ENCODE results near the gene CSNK2A3. TPM values are rescaled to one million over a fixed set of nuclear protein-coding genes. Genes with fewer than 3 reads are reported as not detected.
A peak's percentile ranks its signal among the peaks of the same experiment; 100 is the strongest.
"Not testable (repeated sequence)": the region's sequence is repeated elsewhere in the genome, so short reads cannot be mapped to it uniquely, and the experiment has no call there.

The CSNK2A3 gene
- total RNA-seq (1.8 and 2.3 TPM in 2 replicates), polyA plus RNA-seq (2.1 and 2.3 TPM in 2 replicates), polyA minus RNA-seq (ENCODE audit: low replicate concordance) (0.33 TPM in 1 of 2 replicates, not detected in the other)
- 1.7 and 1.8 TPM in 2 replicates for polyA plus RNA-seq (2012)

- not testable (repeated sequence) for H3K27me3 ChIP-seq (ENCODE audit: control insufficient read depth, insufficient read depth, low read length); H3K9ac ChIP-seq (ENCODE audit: insufficient read depth, low read length); H3K4me3 ChIP-seq (replicated peaks in 1 of 4; ENCODE audit: control extremely low read depth in 1 of 4, insufficient read depth in 1 of 4, low read depth in 3 of 4, low read length in 4 of 4); H3K4me2 ChIP-seq (ENCODE audit: extremely low read depth, insufficient read depth, low read length); H2AFZ ChIP-seq (ENCODE audit: low read length); H4K20me1 ChIP-seq (ENCODE audit: control insufficient read depth, extremely low read depth, insufficient read depth, low read length); H3K9me3 ChIP-seq (ENCODE audit: control insufficient read depth, insufficient read depth, low read depth, low read length); H3K27ac ChIP-seq (ENCODE audit: insufficient read depth, low read length); H3K79me2 ChIP-seq (ENCODE audit: control insufficient read depth, insufficient read depth, low read length); H3K36me3 ChIP-seq (ENCODE audit: control insufficient read depth, insufficient read depth, low read length)
- peak in 1 of 2 donors; percentile 23 for DNase-seq (ENCODE audit: low read depth in 2 of 2)
- peaks cover 10% of the 10 kb centered on the region for H3K4me1 ChIP-seq (ENCODE audit: control insufficient read depth, extremely low read depth, insufficient read depth, low read length)
Measured at GRCh38 chr11:11352878-11353277, at the start of gene CSNK2A3. TSS of gene CSNK2A3 (minus strand) at chr11:11353250. CDS start at chr11:11353119, 131 bp downstream.

GRCh38 chr11:11401960-11402535 is 49.0 kb upstream of the CSNK2A3 start:
- no peak for DNase-seq (ENCODE audit: low read depth in 2 of 2)
- TF ChIP-seq, protein P1, sequence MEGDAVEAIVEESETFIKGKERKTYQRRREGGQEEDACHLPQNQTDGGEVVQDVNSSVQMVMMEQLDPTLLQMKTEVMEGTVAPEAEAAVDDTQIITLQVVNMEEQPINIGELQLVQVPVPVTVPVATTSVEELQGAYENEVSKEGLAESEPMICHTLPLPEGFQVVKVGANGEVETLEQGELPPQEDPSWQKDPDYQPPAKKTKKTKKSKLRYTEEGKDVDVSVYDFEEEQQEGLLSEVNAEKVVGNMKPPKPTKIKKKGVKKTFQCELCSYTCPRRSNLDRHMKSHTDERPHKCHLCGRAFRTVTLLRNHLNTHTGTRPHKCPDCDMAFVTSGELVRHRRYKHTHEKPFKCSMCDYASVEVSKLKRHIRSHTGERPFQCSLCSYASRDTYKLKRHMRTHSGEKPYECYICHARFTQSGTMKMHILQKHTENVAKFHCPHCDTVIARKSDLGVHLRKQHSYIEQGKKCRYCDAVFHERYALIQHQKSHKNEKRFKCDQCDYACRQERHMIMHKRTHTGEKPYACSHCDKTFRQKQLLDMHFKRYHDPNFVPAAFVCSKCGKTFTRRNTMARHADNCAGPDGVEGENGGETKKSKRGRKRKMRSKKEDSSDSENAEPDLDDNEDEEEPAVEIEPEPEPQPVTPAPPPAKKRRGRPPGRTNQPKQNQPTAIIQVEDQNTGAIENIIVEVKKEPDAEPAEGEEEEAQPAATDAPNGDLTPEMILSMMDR (conservative IDR thresholded peaks at IDR 0.05 in 1 of 2, IDR thresholded peaks at IDR 0.05 in 1 of 2; ENCODE audit: low read depth in 1 of 2, low read length in 2 of 2): no peak
- no peak for TF ChIP-seq EZH2 (IDR thresholded peaks at IDR 0.05; ENCODE audit: low read length, missing control alignments)

GRCh38 chr11:11400635-11401232 is 47.7 kb upstream of the CSNK2A3 start:
- TF ChIP-seq, protein P1 (conservative IDR thresholded peaks at IDR 0.05 in 1 of 2, IDR thresholded peaks at IDR 0.05 in 1 of 2; ENCODE audit: low read depth in 1 of 2, low read length in 2 of 2): peak in 1 of 2 donors; percentile 26
- TF ChIP-seq EZH2 (IDR thresholded peaks at IDR 0.05; ENCODE audit: low read length, missing control alignments): no peak
- no peak overlapping the region for H2AFZ ChIP-seq (ENCODE audit: low read length)
- H3K27ac ChIP-seq (ENCODE audit: insufficient read depth, low read length): no peak overlapping the region
- H3K9ac ChIP-seq (ENCODE audit: insufficient read depth, low read length): no peak overlapping the region
- H4K20me1 ChIP-seq (ENCODE audit: control insufficient read depth, extremely low read depth, insufficient read depth, low read length): no peaks in the 10 kb centered on the region
- H3K4me2 ChIP-seq (ENCODE audit: extremely low read depth, insufficient read depth, low read length): no peak overlapping the region
- no peaks in the 10 kb centered on the region for H3K9me3 ChIP-seq (ENCODE audit: control insufficient read depth, insufficient read depth, low read depth, low read length)
- no peak for DNase-seq (ENCODE audit: low read depth in 2 of 2)
- H3K36me3 ChIP-seq (ENCODE audit: control insufficient read depth, insufficient read depth, low read length): no peaks in the 10 kb centered on the region
- no peaks in the 10 kb centered on the region for H3K79me2 ChIP-seq (ENCODE audit: control insufficient read depth, insufficient read depth, low read length)
- H3K4me3 ChIP-seq (replicated peaks in 1 of 4; ENCODE audit: control extremely low read depth in 1 of 4, insufficient read depth in 1 of 4, low read depth in 3 of 4, low read length in 4 of 4): no peak overlapping the region
- peaks cover 6% of the 10 kb centered on the region for H3K4me1 ChIP-seq (ENCODE audit: control insufficient read depth, extremely low read depth, insufficient read depth, low read length)
- H3K27me3 ChIP-seq (ENCODE audit: control insufficient read depth, insufficient read depth, low read length): no peaks in the 10 kb centered on the region

More at GRCh38 chr11:11401960-11402535, 49.0 kb upstream of the CSNK2A3 start:
- H3K27me3 ChIP-seq (ENCODE audit: control insufficient read depth, insufficient read depth, low read length): no peaks in the 10 kb centered on the region
- H3K36me3 ChIP-seq (ENCODE audit: control insufficient read depth, insufficient read depth, low read length): no peaks in the 10 kb centered on the region
- H4K20me1 ChIP-seq (ENCODE audit: control insufficient read depth, extremely low read depth, insufficient read depth, low read length): no peaks in the 10 kb centered on the region
- H3K9ac ChIP-seq (ENCODE audit: insufficient read depth, low read length): no peak overlapping the region
- H3K79me2 ChIP-seq (ENCODE audit: control insufficient read depth, insufficient read depth, low read length): no peaks in the 10 kb centered on the region
- H3K4me2 ChIP-seq (ENCODE audit: extremely low read depth, insufficient read depth, low read length): no peak overlapping the region
- H3K9me3 ChIP-seq (ENCODE audit: control insufficient read depth, insufficient read depth, low read depth, low read length): no peaks in the 10 kb centered on the region
- no peak overlapping the region for H3K27ac ChIP-seq (ENCODE audit: insufficient read depth, low read length)
- H2AFZ ChIP-seq (ENCODE audit: low read length): no peak overlapping the region
- no peaks in the 10 kb centered on the region for H3K4me1 ChIP-seq (ENCODE audit: control insufficient read depth, extremely low read depth, insufficient read depth, low read length)
- H3K4me3 ChIP-seq (replicated peaks in 1 of 4; ENCODE audit: control extremely low read depth in 1 of 4, insufficient read depth in 1 of 4, low read depth in 3 of 4, low read length in 4 of 4): no peak overlapping the region

All from fibroblast of lung (primary cell).